KOPT-K1 (cell line): ENCODE data around the gene VIPAS39.

Experiments
- H3K27ac ChIP-seq: fragments of 200-600 bp; sonication (generic); 2 replicates; pipeline ENCODE4 v1.5.1; 2016; ENCODE audit warnings: antibody characterized with exemption, mild to moderate bottlenecking, low read depth, low read length; ENCODE audit not compliant: poor library complexity, severe bottlenecking
- H3K36me3 ChIP-seq: fragments of 200-600 bp; sonication (generic); 2 replicates; pipeline ENCODE4 v1.5.1; 2017; ENCODE audit warnings: antibody characterized with exemption, mild to moderate bottlenecking, low read length, moderate library complexity; ENCODE audit not compliant: insufficient read depth
- H3K9me3 ChIP-seq: fragments of 200-600 bp; sonication (generic); 2 replicates; pipeline ENCODE4 v1.5.1; 2017; ENCODE audit warnings: antibody characterized with exemption, low read length, mild to moderate bottlenecking; ENCODE audit not compliant: insufficient read depth, poor library complexity, severe bottlenecking

VIPAS39 gene

DNA sequence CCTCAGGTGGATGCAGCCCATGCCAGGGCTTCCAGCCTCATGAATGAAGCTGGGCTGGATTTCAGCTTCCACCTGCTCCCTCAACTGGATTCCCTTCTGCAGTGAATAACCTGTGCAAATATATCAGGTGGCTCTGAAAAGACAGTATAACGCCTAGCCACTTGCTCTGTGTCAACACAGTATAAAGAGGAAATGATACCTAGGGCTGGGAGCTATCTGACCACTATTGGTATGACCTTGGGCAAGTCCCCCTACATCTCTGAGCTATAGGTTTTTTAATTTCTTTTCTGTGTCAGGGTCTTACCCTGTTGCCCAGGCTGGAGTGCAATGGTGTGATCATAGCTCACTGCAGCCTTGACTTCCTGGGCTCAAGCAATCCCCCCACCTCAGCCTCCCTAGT is 21.4 kb upstream of the VIPAS39 start:
- no peak overlapping the region for H3K27ac ChIP-seq
- no peaks in the 10 kb centered on the region for H3K9me3 ChIP-seq
- H3K36me3 ChIP-seq: no peaks in the 10 kb centered on the region

DNA sequence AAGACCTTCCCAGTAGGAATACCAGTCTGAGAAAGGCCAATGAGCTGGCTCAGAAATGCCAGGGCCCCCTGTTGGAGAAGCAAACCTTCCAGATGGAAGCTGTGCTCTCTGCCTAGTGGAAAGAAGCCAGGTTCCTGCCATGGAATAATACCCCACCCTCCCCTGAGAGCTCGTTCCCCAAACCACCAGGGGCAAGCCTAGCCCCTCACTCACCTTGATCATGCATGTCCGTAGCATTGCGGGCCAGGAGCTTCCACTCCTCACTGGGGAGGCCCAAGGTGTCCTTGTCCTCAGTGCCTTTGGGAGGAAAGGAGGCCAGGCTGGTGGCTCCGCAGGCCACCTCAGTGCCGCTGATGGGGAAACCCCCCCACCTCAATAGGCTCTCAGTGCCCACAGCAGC is 20.6 kb upstream of the VIPAS39 start:
- no peaks in the 10 kb centered on the region for H3K9me3 ChIP-seq
- H3K27ac ChIP-seq: no peak overlapping the region
- H3K36me3 ChIP-seq: no peaks in the 10 kb centered on the region

DNA sequence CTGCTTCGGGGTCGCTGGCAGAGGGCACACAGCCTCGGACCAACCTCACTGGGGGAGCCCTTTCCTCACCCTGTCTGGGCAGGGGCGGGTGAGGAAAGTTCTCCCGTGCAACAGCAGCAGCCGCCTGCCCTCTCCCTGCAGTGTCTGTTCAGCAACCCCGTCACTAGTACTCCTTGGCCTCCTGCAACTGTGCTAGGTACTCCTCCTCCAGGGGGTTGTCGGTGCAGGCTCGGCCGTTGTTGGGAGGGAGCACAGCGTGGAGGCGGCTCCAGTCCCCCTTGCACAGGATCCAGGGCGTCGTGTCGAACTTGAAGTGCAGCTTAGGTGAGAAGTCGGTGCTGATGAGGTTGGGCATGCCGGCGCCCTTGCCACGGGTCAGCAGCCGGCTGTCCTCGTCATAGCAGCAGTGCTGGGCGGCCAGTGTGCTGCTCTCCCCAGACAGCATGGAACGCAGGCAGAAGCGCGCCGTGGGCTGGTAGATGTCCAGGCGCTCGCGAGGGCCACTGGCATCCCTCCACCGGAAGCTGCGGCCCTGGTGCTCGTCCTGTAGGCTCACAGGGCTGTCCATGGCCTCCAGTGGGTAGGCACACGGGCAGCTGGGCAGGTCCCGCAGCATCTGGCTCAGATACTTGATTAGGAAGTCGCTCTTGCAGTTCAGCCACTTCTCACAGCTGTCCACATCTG is 18.2 kb upstream of the VIPAS39 start:
- Histone ChIP-seq H3K27ac (no peak overlapping the region), H3K9me3 (no peaks in the 10 kb centered on the region), H3K36me3 (no peaks in the 10 kb centered on the region)

DNA sequence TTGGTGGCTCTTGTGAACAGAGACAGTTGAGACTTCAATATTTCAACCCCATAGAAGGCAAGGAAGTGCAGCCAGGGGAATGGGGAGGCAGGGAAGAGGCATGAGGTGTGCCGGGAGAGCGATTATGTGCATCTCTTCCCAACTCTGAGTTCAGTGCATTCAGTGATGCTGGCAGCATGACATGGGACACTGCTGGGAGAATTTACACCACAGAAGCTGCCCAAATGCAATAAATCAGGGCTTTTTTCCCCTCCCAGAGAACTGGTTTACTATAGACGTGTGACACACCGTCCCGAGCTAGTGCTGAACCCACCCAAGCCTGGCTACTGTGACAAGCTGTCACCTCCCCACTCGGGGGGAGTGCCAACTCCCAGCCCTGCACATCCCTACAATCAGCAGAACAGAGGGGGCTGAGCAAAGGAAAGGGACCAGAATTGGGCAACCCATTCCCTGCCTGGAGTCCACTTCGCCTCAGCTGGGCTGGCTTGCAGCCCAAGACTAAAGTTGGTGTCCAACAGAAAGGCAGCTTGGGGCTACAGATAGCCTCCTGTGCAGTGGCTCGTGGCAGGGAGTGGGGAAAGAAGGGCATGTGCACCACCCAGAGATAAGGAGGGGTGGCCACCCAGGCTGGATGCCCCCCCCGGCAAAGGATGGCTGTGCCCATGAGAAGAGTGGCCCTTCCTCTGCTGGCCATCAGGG is 17.2 kb upstream of the VIPAS39 start:
- Histone ChIP-seq H3K27ac (no peak overlapping the region), H3K36me3 (peaks cover 6% of the 10 kb centered on the region; the same call in 1 of the 2 replicates), H3K9me3 (no peaks in the 10 kb centered on the region)

DNA sequence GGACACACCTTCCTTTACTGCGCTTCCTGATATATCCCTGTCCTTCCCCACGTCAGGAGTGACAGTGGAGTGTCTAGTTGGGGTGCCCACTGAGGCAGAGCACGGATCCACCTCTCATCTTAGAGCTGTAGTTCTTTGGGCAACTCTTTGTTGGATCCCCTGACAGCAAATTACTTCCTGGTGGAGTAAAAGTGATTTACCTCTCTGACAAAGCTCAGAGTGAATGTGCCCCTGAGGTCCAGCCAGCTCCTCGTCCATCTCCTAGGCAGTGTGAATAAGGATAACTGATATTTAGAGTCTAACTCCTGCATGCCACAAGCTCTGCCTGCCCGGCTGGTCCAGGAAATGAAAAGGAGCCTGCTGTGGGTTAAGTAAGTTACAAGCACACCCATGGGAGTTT is 16.5 kb upstream of the VIPAS39 start:
- no peaks in the 10 kb centered on the region for H3K9me3 ChIP-seq

DNA sequence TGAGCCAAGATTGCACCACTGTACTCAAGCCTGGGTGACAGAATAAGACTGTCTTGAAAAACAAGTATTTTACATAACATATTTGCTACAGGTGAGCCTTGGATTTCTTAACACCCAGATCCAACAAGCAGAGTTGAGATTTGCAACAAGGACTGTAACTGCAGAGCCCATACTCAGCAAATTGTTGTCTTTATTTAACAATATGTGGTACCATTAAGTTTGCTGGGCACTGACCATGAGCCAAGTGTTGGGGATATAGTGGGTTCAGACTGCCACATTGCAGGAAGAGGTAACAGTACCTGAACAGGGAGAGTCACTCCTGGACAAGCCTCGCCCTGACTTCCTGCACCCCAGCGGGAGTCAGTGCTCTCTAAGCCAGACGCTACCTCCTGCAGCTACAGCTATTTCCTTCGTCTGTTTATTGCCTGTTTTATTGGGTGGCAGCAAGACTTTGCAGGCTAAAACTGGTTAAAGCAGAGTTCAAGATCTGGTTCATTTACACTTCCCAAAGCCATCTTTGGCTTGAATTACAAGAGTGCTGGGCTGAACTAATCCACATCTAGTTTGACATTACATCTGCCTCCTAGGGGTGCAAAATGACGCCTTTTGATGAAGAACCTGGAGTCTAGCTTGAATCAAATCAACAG is 12.9 kb upstream of the VIPAS39 start:
- H3K27ac ChIP-seq: no peak overlapping the region
- H3K36me3 ChIP-seq: peaks cover 49% of the 10 kb centered on the region
- H3K9me3 ChIP-seq: no peaks in the 10 kb centered on the region

More for the DNA sequence above, 16.5 kb upstream of the VIPAS39 start:
- H3K27ac ChIP-seq: no peak overlapping the region
- peaks cover 13% of the 10 kb centered on the region for H3K36me3 ChIP-seq

DNA sequence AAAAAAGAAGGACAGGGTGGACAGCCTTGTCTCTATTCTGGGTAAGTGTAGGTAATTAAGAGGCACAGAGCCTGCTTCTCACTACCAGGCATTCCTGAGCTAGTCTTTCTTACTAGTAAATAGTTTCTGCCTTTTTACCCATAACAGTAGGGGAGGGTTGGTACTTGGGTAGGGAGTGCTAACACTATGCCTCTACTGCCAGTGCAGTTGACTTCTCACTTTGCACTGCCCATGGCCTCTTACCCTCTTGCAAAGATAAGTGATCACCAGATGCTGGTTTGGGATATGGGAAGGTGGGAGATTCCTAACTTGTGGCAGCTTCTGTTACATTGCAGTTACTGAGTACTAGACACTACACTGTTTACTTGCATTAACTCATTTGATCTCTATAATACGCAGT is 12.1 kb upstream of the VIPAS39 start:
- Histone ChIP-seq H3K9me3 (no peaks in the 10 kb centered on the region), H3K27ac (no peak overlapping the region), H3K36me3 (peaks cover 57% of the 10 kb centered on the region)

DNA sequence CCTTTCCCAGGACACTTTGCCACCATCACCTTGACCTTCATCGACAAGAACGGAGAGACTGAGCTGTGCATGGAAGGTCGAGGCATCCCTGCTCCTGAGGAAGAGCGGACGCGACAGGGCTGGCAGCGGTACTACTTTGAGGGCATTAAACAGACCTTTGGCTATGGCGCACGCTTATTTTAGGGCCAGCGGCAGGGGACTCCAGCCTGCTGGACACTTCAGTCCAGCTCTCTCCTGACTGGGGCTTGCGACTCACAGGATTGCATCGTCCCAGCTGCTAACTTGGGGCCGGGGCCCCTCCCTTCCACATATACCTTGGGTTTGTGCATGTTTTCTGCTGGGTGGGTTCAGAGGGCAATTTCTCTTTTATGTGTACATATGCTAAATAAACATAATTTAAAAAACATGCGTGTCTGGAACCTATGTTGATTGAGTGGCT is 11.7 kb upstream of the VIPAS39 start:
- no peak overlapping the region for H3K27ac ChIP-seq
- H3K36me3 ChIP-seq: peaks cover 62% of the 10 kb centered on the region
- no peaks in the 10 kb centered on the region for H3K9me3 ChIP-seq

DNA sequence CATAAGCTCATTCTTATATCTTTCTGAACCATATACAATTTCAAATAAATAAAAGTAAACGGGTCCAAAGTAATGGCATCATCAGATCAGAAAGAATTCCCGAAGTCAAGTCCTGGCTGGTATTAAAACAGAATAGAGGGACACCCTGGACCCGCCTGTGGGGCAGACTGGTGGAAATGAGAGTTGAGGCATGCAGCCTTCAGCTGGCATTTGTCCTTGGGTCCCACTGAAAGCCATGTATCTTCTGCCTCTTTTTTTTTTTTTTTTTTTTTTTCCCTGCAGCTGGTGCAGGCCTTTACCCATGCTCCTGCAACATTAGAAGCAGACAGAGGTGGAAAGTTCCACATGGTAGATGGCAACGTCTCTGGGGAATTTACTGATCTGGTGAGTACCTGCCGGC is 10.4 kb upstream of the VIPAS39 start:
- H3K9me3 ChIP-seq: no peaks in the 10 kb centered on the region
- peaks cover 74% of the 10 kb centered on the region for H3K36me3 ChIP-seq
- no peak overlapping the region for H3K27ac ChIP-seq

DNA sequence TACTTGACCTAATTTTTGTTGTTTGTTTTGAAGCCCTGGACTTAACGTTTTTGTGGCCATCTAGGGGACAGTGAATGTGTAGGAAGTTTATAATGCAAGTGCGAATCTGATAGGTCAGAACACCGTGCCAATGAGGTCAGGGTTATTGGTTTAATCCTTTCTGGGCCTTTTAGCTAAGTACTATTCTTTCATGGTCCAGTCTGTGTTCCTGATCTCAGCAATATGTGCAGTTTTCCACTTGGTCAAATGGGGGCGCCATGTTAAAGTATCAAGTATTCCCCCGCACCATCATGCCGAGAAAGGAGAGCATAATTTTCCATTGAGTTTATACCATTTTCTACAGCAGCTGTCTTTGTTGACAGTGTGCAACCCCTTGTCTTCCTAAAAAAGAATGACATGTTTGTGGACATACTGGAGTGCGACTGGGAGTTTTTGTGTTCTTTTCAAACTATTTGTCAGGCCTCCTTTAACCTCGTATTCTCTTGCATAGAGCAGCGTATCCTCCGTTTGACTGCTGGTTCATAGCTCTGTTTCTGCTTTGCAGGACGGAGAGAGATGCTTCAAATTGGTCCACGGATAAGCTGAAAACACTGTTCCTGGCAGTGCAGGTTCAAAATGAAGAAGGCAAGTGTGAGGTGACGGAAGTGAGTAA is 1.8 kb upstream of the VIPAS39 start:
- Histone ChIP-seq H3K9me3 (no peaks in the 10 kb centered on the region), H3K36me3 (peaks cover 49% of the 10 kb centered on the region), H3K27ac (peak overlapping the region; percentile 94)

DNA sequence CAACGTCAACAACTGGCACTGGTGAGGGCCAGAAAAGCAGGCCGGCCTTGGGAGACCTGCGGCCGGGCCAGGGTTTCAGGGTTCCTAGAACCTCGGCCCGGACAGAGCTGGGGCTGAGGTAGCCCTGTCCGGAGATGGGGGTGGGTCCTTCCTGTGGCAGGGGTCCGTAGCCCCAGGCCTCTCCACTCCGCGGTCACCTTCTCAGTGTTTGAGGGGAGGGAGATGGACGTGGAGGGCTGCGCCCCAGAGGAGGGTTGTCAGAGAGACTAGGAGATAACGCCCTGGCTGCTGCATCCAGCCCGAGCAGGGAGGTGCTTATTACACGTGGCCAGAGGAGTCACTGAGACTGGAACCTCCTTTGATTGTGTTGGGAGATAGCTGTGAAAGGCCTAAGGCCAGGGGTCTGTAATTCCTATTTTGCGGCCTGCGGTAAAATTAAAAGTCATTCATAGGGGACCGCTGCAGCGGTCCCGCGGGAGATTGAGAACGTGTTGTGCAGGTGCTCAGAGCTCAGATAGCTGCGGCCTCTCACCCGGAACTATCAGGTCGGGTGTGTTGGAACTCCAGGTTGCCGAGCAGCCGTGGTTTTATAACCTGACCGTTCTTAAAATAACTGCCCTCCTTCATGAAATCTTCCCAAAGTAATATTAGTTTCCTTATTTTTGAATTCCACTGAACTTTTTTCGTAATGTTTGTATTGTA is 999 bp upstream of the VIPAS39 start:
- Histone ChIP-seq H3K36me3 (peaks cover 42% of the 10 kb centered on the region), H3K9me3 (no peaks in the 10 kb centered on the region), H3K27ac (peak overlapping the region; percentile 94)

DNA sequence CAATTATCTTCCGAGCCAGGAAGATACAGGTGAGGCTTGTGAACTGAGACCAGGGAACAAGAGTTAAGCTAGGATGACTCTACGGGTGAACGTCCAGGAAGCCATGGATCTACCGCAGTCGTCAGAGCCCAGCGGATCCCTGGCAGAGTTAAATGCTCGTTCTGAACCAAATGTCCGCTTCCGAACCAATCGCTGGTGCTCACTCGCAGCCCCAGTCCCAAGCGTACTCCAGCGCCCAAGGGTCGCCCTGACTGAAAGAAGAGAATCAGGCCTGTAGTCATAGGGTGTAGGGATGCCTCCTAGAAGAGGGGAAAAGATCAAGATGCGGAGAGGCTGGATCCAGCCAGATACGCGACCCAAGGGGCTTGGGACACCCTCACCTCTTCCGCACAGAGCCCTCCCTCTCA is 283 bp downstream of the VIPAS39 start:
- Histone ChIP-seq H3K27ac (peak overlapping the region; percentile 94), H3K9me3 (no peaks in the 10 kb centered on the region), H3K36me3 (peaks cover 29% of the 10 kb centered on the region)

DNA sequence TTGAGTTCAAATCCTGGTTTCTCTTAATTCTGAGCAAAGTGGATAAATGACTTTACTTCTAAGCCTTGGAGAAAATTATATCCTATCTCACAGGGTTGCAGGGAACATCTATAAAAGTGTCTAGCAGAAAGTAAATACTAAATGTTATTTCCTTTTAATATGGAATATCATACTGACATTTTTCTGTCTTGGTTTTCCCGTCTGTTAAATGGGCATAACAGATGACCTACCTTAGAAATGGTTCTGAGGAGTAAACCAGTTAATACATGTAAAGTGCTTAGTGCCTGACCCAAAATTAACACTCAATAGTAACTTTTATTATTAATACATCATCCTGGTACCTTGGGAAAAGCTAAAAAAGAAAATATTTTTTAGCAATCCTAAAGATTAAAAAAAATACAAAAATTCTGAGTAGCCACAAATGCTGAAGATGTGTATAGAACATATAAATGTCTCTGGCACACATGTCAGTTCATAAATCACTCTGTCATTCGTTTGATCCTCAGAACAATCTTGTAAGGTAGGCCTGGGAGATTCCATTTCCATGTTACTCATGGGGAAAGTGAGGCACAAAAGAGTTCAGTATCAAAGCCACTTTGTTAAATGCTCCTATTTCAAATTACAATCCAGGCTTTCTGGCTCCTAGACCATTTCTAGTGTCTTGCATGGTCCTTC is 1.3 kb downstream of the VIPAS39 start:
- peak overlapping the region; percentile 94 for H3K27ac ChIP-seq
- H3K36me3 ChIP-seq: peaks cover 25% of the 10 kb centered on the region
- H3K9me3 ChIP-seq: no peaks in the 10 kb centered on the region

DNA sequence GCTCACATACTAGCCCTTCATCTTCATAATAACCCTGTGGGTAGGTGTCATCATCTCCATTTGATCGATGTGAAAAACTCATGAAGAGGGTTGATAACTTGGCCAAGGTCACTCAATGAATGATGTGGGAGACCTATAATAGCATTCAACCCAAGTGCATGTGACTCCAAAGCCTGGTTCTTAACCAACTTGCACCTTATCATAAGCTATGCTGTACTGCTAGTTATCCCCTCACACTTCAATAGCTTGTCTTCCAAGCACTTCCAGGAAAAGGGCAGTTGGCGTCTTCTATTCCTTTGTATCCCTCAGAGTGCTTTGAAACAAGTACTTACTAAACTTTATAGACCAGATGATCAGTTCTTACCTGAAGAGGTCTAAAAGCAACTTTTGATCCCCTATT is 15.2 kb downstream of the VIPAS39 start:
- Histone ChIP-seq H3K36me3 (peaks cover 59% of the 10 kb centered on the region), H3K27ac (no peak overlapping the region)

More for the DNA sequence above, 15.2 kb downstream of the VIPAS39 start:
- no peaks in the 10 kb centered on the region for H3K9me3 ChIP-seq
